GM23248 (cell line): ENCODE measurements around the gene PTGES2.

Experiments used
- EZH2 ChIP-seq: fragments of 200-600 bp; sonication (generic); IDR thresholded peaks from 2 replicates; pipeline ENCODE4 v1.6.1; 2018; ENCODE audit warnings: antibody characterized with exemption, mild to moderate bottlenecking; ENCODE audit not compliant: insufficient read depth, poor library complexity, severe bottlenecking
- EZH2phosphoT487 ChIP-seq: fragments of 200-600 bp; sonication (generic); IDR thresholded peaks from 2 replicates; pipeline ENCODE4 v1.6.1; 2018; ENCODE audit warnings: antibody characterized with exemption, moderate library complexity, mild to moderate bottlenecking, low read depth; ENCODE audit not compliant: insufficient read depth

DNA sequence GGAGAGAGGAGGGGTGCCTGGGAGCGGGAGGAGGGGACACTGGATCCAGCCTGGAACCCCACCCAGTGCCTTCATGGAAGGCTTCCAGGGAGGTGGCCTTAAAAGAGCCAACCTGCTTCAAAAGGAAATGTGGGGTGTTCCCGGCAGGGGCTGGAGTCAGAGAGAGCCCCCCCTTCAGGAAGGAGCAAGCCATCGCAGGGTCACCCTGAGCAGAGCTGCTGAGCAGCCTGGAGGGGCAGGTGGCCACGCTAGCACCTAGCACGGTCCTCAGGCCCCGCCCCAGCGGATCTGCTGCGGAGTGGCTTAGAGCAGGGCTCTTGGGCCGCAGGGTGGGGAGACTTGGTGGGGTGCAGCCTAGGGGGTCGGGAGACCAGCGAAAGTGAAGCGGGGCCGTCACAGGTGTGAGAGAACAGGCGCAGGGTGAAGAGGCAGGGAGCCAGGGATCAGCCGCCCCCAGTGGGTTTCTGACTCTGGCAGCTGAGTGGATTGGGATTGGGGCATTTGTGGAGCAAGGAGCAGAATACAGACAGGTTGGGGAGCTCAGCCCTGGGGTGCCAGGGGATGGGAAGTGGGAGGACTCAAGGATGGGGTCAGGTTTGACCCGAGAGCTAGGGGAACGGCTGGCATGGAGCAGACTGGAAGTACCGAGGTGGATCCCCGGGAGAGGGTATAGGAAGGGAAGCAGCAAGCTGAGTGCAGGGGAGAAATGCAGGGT is 23.2 kb upstream of the PTGES2 start:
- TF ChIP-seq EZH2 (no peak), EZH2phosphoT487 (no peak)
